Measurements from ENCODE around the gene LRRK1.

Gene LRRK1

GRCh38 chr15:101043011-101043410 lies 123.9 kb downstream of the LRRK1 start:
- no peak for DNase-seq (ENCODE audit: low read depth)

DNA sequence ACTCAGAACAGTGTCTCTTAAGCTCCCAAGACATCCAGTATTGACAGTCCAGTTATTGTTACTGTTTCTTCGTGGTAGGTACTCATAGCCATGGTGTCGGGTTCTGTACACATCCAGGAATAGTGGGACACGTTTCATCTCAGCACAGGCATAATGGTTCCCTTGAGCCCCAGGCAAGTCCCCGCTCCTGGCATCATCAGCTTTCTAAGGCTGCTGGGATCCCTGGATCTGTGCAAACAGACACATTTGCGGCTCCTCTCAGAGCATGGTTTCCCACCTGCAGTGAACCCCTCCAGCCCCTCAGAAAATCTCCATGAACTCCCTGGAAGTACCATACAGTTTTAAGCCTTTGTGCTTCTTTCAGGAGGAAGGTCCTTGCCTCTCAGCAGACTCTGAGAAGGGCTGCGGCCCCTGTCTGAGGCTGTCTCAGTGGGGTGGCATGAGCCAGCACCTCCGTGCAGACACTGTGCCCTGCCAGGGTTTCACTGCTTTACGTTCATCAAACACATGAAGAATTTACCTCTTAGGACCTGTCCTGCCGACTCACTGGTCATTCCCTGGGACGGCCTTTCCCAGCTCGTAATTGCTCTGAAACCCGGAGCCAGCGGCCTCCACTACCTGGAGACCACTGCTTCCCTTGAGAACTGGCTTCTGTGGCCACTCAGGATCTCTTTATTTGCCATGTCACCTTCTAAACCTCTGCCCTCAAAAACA lies 124.9 kb downstream of the LRRK1 start:
- DNase-seq (ENCODE audit: low read depth), result no peak

GRCh38 chr15:101044625-101045235 lies 125.6 kb downstream of the LRRK1 start:
- DNase-seq (ENCODE audit: low read depth), result no peak

GRCh38 chr15:101045236-101045646 lies 126.1 kb downstream of the LRRK1 start:
- DNase-seq (ENCODE audit: low read depth), result no peak

DNA sequence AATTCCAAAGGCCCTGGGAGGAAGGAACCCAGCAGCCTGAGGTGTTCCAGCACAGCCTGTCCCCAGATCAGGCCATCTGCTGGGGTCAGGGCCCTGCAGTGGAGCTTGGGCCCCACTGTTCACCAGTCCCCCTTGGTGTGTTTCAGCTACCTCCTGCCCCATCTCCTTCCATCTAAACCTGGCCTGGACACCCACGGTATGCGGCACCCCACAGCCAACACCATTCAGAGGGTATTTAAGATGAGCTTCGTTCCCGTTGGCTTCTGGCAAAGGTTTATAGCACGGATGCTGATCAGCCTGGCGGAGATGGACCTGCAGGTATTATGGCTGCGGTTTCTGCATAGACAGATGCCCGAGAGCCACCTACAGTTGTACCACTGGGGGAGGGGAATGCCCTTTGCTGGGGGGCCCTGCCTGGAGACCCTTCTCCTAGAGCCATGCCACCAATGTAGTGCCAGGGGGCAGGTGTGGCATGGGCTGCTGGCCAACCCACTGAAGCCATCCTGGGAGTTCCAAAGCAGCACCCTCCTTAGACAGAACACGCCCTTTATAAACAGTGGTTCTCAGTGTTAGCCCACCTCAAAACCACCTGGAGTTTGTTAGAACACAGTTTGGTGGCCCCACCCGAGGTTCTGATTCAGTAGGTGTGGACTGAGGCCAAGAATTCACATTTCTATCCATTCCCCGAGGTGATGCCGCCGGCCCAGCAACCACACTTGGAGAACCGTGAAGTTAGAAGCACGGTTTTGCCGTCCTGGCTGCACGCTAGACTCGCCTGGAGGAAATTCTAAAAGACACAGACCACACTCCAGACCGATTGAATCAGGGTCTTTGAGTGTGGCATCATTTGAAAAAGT lies 126.9 kb downstream of the LRRK1 start:
- no peak for DNase-seq (ENCODE audit: low read depth)

GRCh38 chr15:101046826-101047225 lies 127.7 kb downstream of the LRRK1 start:
- DNase-seq (ENCODE audit: low read depth), result no peak

GRCh38 chr15:101047301-101047781 lies 128.2 kb downstream of the LRRK1 start:
- no peak for DNase-seq (ENCODE audit: low read depth)

DNA sequence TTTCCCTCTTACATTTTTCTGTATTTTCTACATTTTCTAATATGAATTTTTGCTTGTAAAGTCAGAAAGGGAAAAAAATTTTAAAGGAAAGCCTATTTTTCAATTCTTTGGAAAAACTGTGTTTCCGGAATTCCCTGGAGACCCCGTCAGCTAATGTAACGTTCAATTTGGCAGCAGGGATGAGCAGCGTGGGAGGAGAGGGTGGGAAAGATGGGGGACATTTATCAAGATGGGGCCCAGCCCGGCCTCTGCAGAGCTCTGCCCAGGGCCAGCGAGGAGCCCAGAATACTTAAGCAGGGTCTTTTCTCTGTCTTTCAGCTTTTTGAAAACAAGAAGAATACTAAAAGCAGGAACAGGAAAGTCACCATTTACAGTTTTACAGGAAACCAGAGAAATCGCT lies 129.0 kb downstream of the LRRK1 start:
- no peak for DNase-seq (ENCODE audit: low read depth)

- no peak for DNase-seq (ENCODE audit: low read depth)
Observed at GRCh38 chr15:101048581-101049030, 129.4 kb downstream of the LRRK1 start.

DNA sequence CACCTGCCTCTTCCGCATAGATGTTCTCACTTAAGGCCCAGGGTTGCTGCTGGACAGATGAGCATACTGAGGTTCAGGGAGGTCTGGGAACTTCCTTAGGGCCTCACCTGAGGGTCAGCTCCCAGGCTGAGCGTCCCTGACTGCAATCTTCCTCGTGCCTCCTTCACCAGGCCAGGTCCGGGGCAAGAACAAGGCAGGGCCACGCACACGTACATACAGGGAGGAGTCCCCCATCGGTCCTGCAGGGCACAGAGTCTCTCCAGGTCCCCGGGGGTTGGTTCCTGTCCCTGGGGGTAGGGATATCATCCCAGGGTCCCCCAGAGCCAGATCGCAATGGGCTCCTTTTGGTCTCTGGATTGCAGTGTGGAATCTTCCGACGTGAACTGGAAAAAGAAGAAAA lies 130.1 kb downstream of the LRRK1 start:
- DNase-seq (ENCODE audit: low read depth), result no peak

DNA sequence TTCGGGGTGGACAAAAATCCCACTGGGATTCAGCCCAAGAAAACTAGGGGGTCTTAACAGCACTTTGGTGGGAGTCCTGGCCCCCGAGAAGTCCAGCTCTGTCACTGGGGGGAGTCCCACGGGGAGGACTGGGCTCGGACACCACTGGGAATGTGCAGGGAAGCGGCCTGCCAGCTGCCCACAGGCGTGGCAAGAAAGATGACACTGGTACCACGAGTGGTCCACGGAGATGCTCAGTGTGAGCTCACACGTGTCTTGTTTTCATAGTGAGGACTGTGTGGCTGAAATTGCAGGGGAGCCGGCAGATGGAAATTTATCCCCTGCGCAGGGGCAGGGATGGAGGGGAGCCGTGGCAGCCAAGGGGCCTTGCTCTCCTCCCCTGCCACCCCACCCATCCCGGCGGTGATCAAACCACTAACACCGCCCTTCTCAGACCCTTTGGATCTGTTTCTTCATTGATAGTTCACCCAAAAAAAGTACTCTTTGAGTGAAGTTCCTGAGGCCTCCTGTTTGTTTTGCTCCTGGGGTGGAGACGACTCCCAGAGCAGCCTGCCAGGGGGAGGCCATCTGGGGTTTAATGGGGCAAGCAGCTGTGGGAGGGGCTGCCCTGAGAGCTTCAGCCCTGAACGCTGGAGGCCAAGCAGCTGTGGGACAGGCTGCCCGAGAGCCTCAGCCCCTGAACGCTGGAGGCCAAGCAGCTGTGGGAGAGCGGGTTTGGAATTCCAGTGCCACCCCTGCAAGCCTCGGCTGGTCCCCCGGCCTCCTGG lies 130.9 kb downstream of the LRRK1 start:
- no peak for DNase-seq (ENCODE audit: low read depth)

DNA sequence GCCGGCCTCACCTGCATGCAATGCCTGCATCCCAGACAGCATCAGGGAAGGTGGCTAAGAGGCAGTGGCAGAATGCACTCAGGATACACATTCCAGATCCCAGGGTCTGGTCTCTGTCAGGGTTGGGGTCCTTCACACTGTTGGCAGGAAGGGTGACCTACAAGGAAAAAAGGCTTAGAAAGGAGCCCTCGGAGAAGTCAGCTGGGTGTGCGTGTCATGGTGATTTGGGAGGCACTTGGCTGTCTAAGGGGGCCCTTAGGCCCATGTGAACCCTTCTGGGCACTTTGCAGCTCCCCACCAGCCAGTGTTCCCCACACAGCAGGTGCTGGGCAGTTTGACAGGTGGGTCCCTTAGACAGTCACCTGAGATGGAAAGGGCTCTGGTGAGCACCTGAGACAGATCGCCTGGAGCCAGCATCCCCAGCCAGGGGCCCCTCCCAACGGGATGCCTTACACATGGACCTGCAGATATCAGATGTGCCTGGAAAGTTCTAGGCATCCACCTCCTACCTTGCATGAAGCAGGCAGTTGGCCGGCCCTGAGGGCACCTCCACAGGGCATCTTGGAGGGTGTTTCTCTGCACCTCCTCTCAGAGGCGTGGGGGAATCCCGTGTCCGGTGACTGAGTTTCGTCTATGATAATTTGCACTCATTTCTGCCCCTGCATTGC lies 131.6 kb downstream of the LRRK1 start:
- no peak for DNase-seq (ENCODE audit: low read depth)

DNA sequence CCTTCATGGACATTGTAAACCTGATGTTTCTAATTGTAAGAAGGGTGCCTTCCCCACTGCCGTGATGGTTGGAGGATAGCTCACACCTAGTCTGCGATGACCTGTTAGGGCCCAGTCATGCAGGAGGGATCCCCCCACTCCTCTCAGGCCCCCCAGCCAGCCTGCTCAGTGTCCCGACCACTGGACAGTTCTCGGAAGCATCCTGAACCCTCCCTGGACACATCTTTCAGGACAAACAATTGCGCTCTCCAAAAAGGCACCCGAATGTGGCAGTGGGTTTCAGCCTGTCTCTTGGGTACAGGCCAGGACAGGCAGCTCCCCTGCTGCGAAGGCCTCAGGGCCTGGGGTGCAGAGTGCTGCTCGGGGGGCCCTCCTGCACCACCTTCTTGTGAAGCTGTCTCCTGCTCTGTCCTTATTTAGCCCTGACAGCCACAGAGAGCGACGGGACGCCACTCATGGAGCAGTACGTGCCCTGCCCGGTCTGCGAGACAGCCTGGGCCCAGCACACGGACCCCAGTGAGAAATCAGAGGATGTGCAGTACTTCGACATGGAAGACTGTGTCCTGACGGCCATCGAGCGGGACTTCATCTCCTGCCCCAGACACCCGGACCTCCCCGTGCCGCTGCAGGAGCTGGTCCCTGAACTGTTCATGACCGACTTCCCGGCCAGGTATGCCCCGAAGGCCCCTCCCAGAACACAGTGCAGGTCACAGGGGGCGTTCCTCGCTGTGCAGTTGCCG lies 132.3 kb downstream of the LRRK1 start:
- no peak for DNase-seq (ENCODE audit: low read depth)

GRCh38 chr15:101052031-101052620 lies 133.0 kb downstream of the LRRK1 start:
- no peak for DNase-seq (ENCODE audit: low read depth)

- no peak for DNase-seq (ENCODE audit: low read depth)
Observed at GRCh38 chr15:101052681-101053121, 133.5 kb downstream of the LRRK1 start.

- no peak for DNase-seq (ENCODE audit: low read depth)
Observed at GRCh38 chr15:101053261-101053660, 134.1 kb downstream of the LRRK1 start.

- no peak for DNase-seq (ENCODE audit: low read depth)
Observed at GRCh38 chr15:101054116-101054515, 135.0 kb downstream of the LRRK1 start.

DNA sequence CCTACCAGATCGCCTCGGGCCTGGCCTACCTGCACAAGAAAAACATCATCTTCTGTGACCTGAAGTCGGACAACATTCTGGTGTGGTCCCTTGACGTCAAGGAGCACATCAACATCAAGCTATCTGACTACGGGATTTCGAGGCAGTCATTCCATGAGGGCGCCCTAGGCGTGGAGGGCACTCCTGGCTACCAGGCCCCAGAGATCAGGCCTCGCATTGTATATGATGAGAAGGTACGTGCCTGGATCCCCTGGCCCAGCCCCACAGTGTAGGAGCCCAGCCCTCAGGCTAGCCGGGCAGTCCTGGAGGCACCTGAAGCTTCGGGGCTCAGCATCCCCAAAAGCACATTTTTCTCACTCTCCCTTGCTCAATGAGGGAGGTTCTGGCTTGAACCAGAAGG lies 135.8 kb downstream of the LRRK1 start:
- no peak for DNase-seq (ENCODE audit: low read depth)

- DNase-seq (ENCODE audit: low read depth), result no peak
Observed at GRCh38 chr15:101055411-101055810, 136.3 kb downstream of the LRRK1 start.
